DOHH2 (cell line): ENCODE results near the gene ASMTL.

Experiments used
- H3F3A ChIP-seq: fragments of 200-600 bp; sonication (generic), shearing (Covaris generic); 2 replicates; pipeline ENCODE4 v1.6.0; 2016; ENCODE audit warnings: antibody characterized with exemption, mild to moderate bottlenecking; ENCODE audit not compliant: control insufficient read depth, insufficient read depth
- H3K27ac ChIP-seq: fragments of 200-600 bp; sonication (generic); 2 replicates; pipeline ENCODE4 v1.5.1; 2014; ENCODE audit warnings: low read depth, mild to moderate bottlenecking, low read length, moderate library complexity
- H3K27me3 ChIP-seq: fragments of 200-600 bp; sonication (generic); 2 replicates; pipeline ENCODE4 v1.6.1; 2014; ENCODE audit warnings: mild to moderate bottlenecking, low read length, mixed read lengths; ENCODE audit not compliant: control insufficient read depth
- H3K36me3 ChIP-seq: fragments of 200-600 bp; sonication (generic); 2 replicates; pipeline ENCODE4 v1.6.1; 2014; ENCODE audit warnings: mild to moderate bottlenecking, low read length, moderate library complexity, mixed read lengths; ENCODE audit not compliant: control insufficient read depth
- H3K4me1 ChIP-seq: fragments of 200-600 bp; sonication (generic); 2 replicates; pipeline ENCODE4 v1.6.1; 2014; ENCODE audit warnings: mild to moderate bottlenecking, low read length, mixed read lengths; ENCODE audit not compliant: control insufficient read depth
- H3K4me2 ChIP-seq: fragments of 200-600 bp; sonication (generic); 2 replicates; pipeline ENCODE4 v1.6.0; 2014; ENCODE audit warnings: mild to moderate bottlenecking, low read length, moderate library complexity
- H3K4me3 ChIP-seq: fragments of 200-600 bp; sonication (generic); 2 replicates; pipeline ENCODE4 v1.5.1; 2014; ENCODE audit warnings: mild to moderate bottlenecking, low read length, mixed read lengths
- H3K79me2 ChIP-seq: fragments of 200-600 bp; sonication (generic); 2 replicates; pipeline ENCODE4 v1.6.1; 2014; ENCODE audit warnings: mild to moderate bottlenecking, low read length, mixed read lengths; ENCODE audit not compliant: control insufficient read depth
- H3K9me2 ChIP-seq: fragments of 200-600 bp; sonication (generic); replicated peaks from 2 replicates; pipeline ENCODE4 v1.6.1; 2014; ENCODE audit warnings: mild to moderate bottlenecking, low read length, mixed read lengths; ENCODE audit not compliant: control insufficient read depth
- H3K9me3 ChIP-seq: fragments of 200-600 bp; sonication (generic); 2 replicates; pipeline ENCODE4 v1.6.1; 2014; ENCODE audit warnings: antibody characterized with exemption, low read length, mixed read lengths; ENCODE audit not compliant: control insufficient read depth, insufficient read depth
- H4K20me1 ChIP-seq: fragments of 200-600 bp; sonication (generic); 2 replicates; pipeline ENCODE4 v1.6.0; 2014; ENCODE audit warnings: low read depth, mild to moderate bottlenecking, antibody characterized with exemption, low read length, moderate library complexity; ENCODE audit not compliant: control insufficient read depth, insufficient read depth
- EZH2phosphoT487 ChIP-seq: fragments of 200-600 bp; sonication (generic); IDR thresholded peaks from 2 replicates; pipeline ENCODE4 v1.6.1; 2017; ENCODE audit warnings: borderline replicate concordance, mild to moderate bottlenecking, antibody characterized with exemption, low read length, moderate library complexity, mixed read lengths
- TF ChIP-seq, protein P1 (sequence below): fragments of 200-600 bp; sonication (generic); IDR thresholded peaks from one replicate; pipeline ENCODE4 v1.5.1; 2014; ENCODE audit warnings: antibody characterized with exemption, mild to moderate bottlenecking, low read depth, low read length; ENCODE audit not compliant: poor library complexity, severe bottlenecking

Gene ASMTL

DNA sequence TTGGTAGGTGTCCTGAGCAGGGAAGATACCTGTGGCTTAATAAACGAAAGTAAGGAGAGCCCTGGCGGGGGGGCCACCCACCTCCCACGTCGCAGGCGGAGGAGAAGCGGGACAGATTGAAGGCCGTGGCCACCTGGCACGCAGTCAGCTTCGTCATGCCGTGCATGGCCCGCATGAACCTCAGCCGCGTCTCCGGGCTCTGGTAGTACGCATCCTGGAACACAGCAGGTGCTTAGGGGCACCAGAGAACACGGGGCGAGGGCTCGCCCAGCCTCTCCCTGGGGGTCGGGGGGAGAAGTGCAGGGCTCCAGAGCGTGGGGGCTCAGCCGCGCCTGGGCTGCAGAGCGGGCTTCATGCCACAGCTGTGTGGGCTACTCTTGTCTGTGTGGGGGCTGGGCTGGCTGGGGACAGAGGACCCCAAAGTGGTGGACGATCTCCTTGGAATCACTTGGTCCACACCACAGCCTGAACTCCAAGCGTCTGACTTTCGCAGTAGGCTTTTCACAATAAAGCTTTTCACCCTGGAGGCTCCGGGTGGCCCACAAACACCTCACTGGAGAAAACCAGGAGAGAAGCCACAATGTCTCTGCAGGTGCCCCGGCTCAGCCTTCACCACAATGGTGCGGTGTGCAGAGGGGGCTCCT is 33.7 kb downstream of the ASMTL start:
- Histone ChIP-seq H3K4me2 (no peak overlapping the region), H3K9me3 (no peaks in the 10 kb centered on the region), H3F3A (peaks cover 8% of the 10 kb centered on the region), H3K27me3 (no peaks in the 10 kb centered on the region), H3K4me3 (no peak overlapping the region), H4K20me1 (no peaks in the 10 kb centered on the region), H3K9me2 (no peaks in the 10 kb centered on the region), H3K27ac (no peak overlapping the region), H3K79me2 (no peaks in the 10 kb centered on the region), H3K4me1 (peaks cover 4% of the 10 kb centered on the region; the same call in 1 of the 2 replicates), H3K36me3 (peaks cover 62% of the 10 kb centered on the region)
- no peak for TF ChIP-seq EZH2phosphoT487
- TF ChIP-seq, protein P1, sequence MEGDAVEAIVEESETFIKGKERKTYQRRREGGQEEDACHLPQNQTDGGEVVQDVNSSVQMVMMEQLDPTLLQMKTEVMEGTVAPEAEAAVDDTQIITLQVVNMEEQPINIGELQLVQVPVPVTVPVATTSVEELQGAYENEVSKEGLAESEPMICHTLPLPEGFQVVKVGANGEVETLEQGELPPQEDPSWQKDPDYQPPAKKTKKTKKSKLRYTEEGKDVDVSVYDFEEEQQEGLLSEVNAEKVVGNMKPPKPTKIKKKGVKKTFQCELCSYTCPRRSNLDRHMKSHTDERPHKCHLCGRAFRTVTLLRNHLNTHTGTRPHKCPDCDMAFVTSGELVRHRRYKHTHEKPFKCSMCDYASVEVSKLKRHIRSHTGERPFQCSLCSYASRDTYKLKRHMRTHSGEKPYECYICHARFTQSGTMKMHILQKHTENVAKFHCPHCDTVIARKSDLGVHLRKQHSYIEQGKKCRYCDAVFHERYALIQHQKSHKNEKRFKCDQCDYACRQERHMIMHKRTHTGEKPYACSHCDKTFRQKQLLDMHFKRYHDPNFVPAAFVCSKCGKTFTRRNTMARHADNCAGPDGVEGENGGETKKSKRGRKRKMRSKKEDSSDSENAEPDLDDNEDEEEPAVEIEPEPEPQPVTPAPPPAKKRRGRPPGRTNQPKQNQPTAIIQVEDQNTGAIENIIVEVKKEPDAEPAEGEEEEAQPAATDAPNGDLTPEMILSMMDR = no peak

DNA sequence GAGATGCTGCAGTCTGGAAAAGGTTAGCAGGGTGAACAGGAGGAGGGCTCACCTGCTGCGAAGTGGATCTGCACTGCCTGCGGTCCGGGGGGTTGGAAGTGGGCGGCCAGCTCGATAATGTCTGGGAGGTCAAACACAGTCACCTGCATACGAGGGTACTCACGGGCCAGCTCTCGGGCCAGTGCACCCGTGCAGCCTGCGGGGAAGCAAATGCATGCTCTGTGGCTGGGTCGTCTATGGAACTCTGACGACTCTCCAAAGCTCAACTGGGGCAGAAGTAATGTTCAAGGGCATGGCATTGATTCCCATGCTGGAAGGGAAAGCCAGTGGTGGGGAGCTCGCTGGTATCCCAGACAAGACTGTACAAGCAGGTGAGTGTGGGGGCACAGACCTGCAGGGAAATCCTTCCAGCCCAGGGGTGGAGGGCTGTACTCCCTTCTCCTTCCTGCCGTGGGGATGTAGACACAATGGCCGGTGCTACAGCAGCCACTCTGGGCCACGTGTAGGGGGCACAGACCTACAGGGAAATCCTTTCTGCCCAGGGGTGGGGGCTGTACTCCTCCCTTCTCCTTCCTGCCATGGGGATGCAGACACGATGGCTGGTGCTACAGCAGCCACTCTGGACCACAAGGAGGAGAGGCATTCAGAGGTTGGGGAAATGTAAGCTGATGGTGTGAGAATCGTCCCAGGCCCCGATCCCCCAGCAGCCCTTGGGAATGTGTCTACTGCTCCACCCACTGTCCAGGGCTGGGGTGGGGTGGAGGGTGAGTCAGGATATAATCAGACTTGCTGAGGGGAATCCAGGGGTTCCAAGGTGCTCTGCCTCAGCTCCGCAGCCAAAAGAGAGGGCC is 34.6 kb downstream of the ASMTL start:
- Histone ChIP-seq H3K4me2 (no peak overlapping the region), H3K27ac (no peak overlapping the region), H3K27me3 (no peaks in the 10 kb centered on the region), H3K4me3 (no peak overlapping the region), H3K9me2 (no peaks in the 10 kb centered on the region), H3K36me3 (peaks cover 63% of the 10 kb centered on the region), H4K20me1 (no peaks in the 10 kb centered on the region), H3K4me1 (peaks cover 4% of the 10 kb centered on the region; the same call in 1 of the 2 replicates), H3F3A (peaks cover 8% of the 10 kb centered on the region), H3K9me3 (no peaks in the 10 kb centered on the region), H3K79me2 (no peaks in the 10 kb centered on the region)
- no peak for TF ChIP-seq EZH2phosphoT487
- TF ChIP-seq, protein P1 = no peak

GRCh38 chrX:1416965-1417760 is 35.5 kb downstream of the ASMTL start:
- Histone ChIP-seq H3F3A (peaks cover 8% of the 10 kb centered on the region), H3K4me3 (no peak overlapping the region), H3K27me3 (no peaks in the 10 kb centered on the region), H3K4me1 (peaks cover 4% of the 10 kb centered on the region; the same call in 1 of the 2 replicates), H3K9me3 (no peaks in the 10 kb centered on the region), H3K79me2 (no peaks in the 10 kb centered on the region), H3K4me2 (no peak overlapping the region), H3K9me2 (no peaks in the 10 kb centered on the region), H4K20me1 (no peaks in the 10 kb centered on the region), H3K36me3 (peaks cover 65% of the 10 kb centered on the region), H3K27ac (no peak overlapping the region)
- TF ChIP-seq, protein P1 = no peak
- TF ChIP-seq EZH2phosphoT487 = no peak
